LoVo (cell line): ENCODE data around the gene ARL15.
"Not testable (repeated sequence)": the region's sequence is repeated elsewhere in the genome, so short reads cannot be mapped to it uniquely, and the experiment has no call there.

Experiments
- DNase-seq: peaks from one replicate; pipeline ENCODE4 v3.0.0-alpha.2; 2016; ENCODE audit warnings: low spot score

Gene ARL15

DNA sequence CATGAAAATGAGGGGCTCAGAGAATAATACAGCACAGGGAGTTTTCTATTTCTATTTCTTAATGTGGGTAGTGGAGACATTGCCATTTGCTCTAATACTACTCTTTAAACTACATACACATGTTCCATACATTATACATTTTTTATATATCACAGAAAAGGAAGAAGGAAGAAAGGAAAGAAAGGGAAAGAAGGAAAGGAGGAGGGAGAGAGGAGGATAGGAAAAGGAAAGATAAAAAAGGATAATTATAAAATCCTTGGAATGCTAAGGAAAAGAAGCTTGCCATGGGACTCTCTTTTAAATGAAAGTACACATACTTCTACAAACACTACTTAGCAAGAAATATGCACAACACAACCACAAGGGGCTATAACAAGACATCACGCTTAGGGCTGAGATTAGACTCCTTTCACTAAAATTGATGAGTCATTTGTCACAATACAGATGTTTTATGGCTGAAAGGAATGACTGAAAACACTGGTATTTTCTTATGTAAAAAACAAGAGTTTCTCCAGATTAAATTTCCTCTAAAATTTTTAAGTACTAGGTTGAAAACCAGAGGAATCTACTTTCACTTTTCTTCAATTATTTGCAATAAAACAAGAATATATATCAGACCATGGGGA is 219.8 kb downstream of the ARL15 start:
- DNase-seq = no peak

DNA sequence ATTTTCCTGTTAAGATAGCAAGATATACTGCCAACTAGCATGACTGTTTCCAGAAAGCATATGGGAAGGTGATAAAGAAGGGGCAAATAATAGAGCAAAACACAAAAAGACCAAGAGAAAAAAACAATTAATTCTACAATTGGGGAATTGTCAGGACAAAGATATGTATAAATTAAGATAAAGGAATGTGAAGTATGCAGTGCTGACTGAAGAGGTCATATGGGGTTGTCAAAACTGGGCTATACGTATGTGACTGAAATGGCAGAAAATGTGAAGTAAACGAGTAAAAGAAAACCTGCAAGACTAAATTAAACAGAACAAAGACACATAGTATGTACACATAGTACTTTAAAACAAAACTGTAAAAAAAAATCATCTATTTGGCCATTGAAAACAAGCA is 222.3 kb downstream of the ARL15 start:
- DNase-seq = no peak

DNA sequence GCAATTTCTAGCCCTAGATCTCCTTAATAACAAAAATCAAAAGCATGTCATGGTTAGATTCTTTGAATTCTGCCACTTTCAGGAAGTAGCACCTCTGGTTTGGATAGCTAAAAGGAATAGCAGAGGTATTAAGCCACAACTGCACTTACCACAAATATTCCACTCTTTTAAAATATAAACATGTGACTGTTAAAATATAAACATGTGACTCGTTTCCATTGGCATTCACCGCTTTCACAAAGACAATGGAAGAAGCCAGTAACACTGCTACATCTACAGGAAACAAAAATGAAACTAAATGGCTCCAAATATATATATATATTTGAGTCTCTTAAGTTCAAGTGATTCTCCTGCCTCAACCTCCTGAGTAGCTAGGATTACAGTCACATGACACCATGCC is 222.9 kb downstream of the ARL15 start:
- no peak for DNase-seq

DNA sequence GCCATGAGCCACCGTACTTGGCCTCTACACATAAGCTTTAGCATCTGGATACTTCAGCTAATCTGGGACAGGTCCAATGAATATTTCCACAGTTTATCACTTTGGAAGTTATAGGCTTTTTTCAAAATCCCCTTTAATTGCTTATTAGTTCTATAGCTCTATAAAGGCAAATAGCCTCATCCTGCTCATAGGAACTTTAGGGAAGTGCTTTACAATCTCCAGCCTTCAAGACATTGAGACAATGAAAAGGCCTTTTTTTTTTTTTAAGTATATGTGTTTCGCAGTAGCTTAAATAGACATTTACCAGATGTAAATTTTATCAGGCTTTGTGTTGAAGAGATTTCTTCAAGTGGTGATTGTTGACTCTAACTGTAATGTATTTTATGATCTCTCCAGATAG is 224.2 kb downstream of the ARL15 start:
- no peak for DNase-seq

DNA sequence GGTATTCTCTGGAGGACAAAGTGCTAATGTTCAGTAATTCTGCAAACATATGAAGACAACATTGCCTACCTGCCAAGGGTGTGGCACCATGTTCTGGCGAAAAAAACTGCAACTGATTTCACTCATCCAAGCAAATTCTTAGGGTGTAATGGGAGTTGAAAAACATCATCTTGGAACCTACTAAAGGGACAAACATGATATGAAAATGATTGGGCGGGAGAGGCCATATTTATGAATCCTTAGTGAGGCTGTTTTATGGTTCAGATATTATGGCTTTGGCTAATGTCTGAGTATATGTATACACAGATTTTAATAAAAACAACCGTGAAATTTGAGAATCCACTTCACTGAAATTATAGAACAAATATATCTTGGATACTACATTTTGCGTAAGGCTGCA is 225.7 kb downstream of the ARL15 start:
- DNase-seq = no peak

DNA sequence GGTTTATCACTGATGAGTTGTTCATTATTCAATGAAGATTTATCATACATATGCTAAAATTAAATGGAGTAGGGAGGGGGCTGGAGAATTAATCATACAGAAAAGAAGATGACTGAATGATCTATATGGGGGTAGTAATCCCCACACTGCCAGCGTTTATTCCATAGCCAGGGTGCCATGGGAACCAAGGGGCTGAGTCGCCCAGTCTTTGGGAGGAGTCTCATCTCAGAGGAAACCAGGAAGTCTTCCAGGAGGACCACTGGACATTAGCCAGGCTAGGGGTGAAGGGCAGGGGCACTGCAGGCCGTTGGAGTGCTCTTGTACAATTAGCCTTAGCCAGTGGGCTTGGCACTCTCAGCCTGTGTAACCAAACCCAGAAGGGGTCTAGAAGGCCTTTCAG is 226.5 kb downstream of the ARL15 start:
- DNase-seq = no peak

DNA sequence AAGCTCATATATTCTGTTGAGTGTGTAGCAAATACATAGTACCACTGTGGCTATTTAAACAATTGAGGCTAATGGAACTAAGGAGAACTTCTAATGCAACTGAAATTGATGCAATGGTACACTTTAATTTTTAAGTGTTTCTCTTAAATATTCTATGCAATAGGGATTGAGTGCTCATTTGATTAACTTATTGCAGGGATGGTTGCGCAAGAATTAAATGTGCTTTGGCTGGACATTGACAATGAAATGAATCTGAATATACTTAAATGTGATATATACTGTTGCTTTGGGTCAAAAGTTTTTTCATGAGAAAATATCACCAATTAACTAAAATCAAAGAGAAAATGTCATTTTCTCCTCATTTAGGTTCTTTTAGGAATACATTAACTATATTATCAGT is 227.1 kb downstream of the ARL15 start:
- DNase-seq = no peak

DNA sequence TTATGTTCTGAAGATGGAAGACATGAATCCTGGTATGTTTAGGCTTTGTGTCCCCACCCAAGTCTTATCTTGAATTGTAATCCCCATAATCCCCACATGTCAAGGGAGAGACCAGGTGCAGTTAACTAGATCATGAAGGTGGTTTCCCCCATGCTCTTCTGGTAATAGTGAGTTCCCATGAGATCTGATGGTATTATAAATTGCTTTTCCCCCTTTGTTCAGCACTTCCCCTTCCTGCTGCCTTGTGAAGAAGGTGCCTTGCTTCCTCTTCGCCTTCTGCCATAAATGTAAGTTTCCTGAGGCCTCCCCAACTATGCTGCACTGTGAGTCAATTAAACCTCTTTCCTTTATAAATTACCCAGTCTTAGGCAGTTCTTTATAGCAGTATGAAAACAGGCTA is 229.0 kb downstream of the ARL15 start:
- no peak for DNase-seq

DNA sequence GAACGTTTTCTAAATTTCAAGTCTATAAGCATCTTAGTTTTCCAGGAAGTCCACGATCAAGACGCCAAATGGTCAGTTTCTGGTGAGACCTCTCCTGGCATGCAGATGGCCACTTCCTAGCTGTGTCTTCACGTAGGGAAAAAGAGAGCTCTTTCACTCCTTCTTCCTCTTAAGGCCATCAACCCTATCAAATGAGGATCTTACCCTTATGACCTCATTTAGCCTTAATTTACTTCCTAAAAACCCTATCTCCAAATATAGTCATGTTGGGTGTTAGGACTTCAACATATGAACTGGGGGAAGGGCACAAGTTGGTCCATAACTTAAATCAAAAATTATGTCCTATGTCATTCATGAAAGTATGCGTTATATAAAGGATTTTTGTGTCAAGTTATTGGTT is 229.5 kb downstream of the ARL15 start:
- DNase-seq = no peak

DNA sequence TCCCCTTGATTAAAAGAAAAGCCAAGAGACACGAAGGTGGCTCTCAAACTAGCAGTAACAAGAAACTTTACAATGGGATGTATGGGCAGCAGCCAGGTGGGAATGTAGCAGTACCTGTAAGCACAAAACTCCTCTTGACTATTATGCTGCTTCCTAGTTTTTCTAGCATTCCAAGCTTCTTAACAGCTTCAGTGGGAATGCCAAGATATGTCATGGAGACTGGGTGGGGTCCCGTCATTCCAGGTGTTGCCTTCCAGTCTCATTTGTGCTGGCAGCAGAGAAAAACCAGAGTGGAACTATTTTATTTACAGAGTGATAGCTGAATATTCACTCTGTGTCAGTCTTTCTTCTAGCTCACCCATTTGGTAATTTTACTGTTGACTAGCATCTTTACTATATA is 236.6 kb downstream of the ARL15 start:
- no peak for DNase-seq

DNA sequence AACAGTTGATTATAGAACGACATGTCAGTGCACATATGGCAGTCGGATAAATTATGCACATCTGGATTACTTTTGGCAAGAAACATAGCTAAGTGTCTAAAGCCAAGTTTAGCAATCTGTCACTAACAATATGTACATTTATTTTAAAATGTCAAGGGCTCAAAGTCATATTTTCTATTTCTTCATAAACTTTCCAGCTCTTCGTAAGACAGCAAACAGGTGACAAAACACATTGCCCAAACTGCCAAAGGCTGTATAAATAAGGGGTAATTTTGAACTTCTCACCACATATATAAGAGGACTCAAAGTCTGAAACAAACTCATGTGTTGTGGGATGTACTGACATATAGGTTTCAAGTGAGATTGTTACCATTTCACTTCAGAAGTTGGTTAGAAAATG is 237.2 kb downstream of the ARL15 start:
- no peak for DNase-seq

DNA sequence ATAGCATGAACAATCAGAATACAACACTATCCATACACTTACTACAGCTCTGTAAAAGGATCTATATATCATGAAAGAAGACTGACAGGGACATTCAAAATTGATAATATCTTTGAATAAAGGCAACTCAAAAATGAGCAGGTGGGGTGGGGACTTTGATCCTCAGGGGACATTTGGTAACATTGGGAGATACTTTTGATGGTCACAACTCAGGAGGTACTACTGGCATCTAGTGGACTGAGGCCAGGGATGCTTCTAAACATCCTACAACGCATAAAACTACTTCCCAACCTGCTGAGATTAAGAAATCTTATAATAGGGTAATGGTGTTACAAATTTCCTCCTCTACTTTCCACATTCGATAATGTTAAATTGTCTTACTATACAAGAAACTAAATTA is 243.9 kb downstream of the ARL15 start:
- no peak for DNase-seq

DNA sequence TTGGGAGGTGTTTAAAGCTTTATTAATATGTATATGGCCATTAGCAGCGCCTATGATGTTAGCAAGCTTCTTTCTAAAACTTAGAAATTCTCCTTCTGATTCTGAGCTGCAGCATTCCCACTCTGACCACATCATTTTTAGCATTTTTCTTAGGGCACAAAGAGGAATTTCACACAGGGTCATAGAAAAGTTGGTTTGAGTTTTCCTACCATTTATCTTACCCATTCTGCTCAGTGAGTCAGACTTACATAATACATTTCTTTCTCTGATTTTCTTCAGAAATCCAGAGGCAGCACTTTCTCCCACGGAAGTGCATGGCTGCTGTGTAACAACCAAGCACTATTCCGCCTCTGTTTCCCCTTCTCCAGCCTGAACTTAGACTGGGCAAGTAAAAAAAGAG is 246.6 kb downstream of the ARL15 start:
- DNase-seq = no peak

DNA sequence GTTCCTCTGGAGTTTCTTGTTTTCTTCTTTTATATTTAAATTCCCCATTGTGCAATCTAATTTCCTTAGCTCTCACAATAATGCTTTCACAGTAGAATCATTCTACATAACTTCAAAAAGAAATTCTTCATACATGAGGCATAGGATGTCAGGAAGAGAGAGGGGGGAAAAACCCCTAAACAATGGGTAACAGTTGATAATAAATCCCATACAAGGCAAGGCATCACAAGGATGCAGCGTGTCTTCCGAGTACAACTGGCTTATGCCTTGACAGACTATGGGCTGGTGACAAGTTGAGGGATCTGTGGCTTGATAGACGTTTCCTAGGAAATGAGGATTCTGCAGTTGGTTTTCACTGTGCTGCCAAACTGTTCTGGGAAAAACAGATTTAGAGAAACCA is 247.4 kb downstream of the ARL15 start:
- DNase-seq = no peak

DNA sequence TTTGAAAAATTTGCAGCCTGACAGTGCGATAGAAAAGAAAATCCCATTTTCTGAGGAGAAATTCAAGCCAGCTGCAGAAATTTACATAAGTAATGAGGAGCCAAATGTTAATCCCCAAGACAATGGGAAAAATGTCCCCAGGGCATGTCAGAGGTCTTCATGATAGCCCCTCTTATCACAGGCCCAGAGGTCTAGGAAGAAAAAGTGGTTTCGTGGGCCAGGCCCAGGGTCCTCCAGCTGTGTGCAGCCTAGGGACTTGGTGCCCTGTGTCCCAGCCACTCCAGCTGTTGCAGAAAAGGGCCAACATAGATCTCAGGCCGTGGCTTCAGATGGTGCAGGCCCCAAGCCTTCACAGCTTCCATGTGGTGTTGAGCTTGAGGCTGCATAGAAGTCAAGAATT is 249.5 kb downstream of the ARL15 start:
- DNase-seq = not testable (repeated sequence)

DNA sequence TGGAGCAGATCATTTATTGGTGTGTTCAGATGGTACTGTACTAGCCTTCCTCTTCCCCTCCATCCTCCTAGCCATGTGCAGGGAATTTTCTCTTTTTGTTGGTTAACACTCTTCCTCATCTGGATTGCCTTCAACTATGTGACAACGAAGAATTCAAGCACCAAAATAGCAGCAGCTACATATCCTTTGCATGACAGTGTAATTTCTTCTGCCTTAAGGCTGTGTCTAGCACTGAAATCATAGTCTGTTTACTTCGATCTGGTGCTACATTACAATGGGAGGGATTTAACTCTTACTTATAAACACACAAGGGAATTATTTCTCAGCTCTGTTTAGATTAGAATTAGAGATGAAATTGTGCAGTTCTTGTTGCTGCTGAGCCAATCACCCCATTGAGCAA is 260.4 kb downstream of the ARL15 start:
- no peak for DNase-seq

DNA sequence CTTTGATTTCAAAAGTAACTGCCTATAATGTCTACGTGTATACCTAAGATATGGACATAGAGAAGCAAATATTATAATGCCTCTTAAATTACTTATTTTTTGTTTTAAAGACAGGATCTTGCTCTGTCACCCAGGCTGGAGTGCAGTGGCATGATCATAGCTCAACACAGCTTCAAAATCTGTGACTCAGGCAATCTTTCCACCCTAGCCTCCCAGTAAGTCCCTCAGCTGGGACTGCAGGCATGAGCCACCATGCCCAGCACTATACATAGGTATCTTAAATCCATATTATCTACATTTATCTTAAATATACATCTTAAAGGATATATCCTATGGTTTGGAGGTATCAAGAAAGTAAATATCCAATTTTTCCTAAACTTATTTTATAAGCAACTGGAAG is 261.2 kb downstream of the ARL15 start:
- no peak for DNase-seq

DNA sequence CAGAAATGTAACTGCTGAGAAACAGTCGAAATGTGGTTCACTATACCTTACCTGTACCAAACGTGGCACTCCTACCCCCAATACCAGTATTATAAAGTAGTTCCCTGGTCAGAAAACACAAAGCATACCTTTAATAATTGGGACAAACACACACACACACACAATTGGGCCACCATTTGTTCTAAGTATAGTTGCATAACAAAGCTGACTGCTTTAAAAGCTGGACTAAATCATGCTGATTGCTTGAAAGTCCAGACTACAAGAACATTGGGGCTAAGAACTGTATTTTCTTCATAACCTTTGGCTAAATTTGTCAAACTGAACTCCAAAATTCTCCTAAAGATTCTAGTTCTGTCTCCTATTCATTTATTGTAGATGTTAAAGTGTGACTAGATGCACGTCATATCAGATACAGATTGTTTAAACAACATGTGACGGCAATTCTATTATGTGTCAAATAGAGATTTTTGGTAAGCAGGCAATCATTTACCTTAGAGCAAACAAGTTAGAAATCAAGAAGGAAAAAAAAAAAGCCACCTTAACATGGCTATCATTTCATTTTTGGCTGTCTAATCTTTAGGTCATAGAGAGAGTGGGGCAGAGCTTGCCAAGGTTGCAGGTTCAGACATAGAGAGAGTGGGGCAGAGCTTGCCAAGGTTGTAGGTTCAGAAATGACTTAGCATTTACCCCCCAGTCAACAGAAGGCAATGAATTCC is 265.1 kb downstream of the ARL15 start:
- no peak for DNase-seq

DNA sequence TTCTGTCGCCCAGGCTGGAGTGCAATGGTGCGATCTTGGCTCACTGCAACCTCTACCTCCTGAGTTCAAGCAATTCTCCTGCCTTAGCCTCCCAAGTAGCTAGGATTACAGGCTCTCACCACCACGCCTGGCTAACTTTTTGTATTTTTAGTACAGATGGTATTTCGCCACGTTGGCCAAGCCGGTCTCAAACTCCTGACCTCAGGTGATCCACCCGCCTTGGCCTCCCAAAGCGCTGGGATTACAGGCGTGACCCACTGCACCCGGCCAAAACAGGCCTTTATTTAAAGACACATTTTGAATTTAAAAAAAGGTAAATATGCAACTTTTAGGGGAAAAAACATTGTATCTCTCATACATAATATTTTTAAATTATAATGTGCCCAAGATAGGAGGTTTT is 266.1 kb downstream of the ARL15 start:
- not testable (repeated sequence) for DNase-seq

DNA sequence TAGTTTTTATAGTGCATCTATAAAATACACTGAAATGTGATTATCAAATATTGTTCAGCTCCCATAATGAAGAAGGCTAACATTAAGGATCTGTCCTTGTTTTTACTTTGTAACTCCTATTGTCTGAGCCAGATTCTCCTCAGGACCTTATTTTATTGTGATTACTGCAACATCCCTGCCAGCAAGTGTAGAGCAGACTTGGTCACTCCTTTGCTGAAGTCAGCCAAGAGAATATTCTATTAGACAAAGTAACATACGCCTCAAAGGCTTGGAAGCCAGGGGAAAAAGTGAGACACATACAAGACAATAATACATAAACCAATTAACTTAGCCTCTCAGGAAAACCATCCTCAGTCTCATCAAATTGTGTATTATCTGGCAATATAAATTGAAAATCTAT is 269.6 kb downstream of the ARL15 start:
- no peak for DNase-seq

DNA sequence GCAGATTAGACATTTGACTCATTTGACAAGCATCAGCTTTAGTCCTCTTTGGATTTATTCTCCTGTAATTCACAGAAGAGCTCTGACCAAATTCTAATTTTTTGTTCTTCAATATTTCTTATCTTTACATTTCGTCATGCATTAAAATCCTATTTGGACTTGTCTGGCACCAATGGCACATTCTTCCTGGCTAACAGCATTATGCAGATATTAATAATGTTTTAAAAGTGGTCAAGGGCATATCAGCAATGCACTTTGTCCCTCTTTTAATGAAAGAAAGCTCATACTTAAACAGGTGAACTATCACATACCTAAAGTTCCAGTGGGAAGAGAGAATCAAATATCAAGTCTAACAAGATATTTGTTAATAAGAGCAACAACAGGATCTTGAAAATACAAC is 270.4 kb downstream of the ARL15 start:
- no peak for DNase-seq

DNA sequence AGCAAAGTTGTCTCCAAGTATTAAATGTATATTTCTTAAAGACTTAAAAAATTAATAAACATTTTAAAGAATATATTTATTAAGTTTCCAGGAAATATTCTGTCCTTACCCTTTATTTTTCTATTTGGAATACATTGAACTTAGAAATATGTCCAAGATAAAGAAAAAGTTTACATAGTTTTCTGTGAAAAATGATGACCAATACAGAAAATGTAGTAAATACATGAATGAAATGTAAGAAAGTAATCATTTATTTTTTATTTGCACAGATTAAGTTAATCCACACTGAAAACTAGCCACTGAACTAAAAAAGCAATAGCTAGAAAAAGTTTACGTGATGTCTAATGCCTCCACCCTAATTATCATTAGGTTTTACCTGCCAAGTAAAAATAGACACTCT is 273.2 kb downstream of the ARL15 start:
- DNase-seq = no peak

DNA sequence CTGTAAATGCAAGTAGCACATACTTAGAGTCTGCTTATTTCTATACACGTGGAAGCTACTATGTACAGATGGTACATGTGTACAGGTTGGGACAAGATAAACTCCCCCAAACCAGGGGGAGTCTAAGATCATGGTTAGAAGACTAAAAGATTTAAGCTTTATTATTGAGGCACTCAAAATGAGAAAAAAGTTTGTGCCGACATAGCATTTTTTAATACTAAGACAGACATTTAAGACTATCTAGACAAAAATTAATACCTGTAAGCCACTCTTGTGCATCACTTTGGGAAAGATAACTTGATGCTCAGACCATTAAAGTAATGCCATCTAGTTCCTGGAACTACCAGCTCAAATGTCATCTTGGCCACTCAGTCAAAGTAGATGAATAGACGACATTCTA is 279.4 kb downstream of the ARL15 start:
- no peak for DNase-seq

DNA sequence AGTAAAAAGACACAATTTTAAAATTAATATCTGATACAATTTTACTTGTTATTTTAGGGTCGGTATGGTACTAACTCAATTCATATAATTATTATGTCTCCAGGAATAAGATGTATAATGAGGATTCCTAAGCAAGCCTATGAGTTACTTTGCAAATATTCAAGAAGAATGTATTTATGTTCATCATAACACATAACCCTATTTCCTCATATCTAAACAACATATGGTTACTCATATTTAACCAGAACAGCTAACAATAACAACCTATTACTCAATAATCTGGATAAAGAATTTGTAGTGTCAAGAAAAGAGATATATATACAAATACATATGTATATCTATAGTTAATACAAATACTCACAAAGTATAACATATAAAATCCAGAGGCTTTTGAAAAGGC is 285.9 kb downstream of the ARL15 start:
- DNase-seq = no peak
